B cell (primary cell): ENCODE results near the gene CD44. TPM values are rescaled to one million over a fixed set of nuclear protein-coding genes. Genes with fewer than 3 reads are reported as not detected.

Experiments
- ATAC-seq: fragments of 200-7000 bp; cut with Tn5 transposase; one replicate; pipeline ENCODE4 v1.10.0; 2021; ENCODE audit warnings: low read depth, mild to moderate bottlenecking, moderate number of reproducible peaks, moderate library complexity
- CTCF ChIA-PET: fragments of 350-600 bp; sonication (Branson Sonifier 250); formaldehyde crosslinking; loops from one replicate; lab custom pipeline; 2021; ENCODE audit warnings: antibody characterized with exemption, inconsistent platforms; lab: Charles Lee
- POLR2A ChIA-PET: fragments of 350-600 bp; sonication (Branson Sonifier 250); formaldehyde crosslinking; loops from one replicate; lab custom pipeline; 2021; ENCODE audit warnings: antibody characterized with exemption; lab: Charles Lee
- DNase-seq: peaks from one replicate; pipeline ENCODE4 v3.0.0; 2013
- H2AFZ ChIP-seq: 2 replicates; pipeline ENCODE4 v1.6.1; 2012; ENCODE audit warnings: mild to moderate bottlenecking, low read depth, low read length; ENCODE audit not compliant: insufficient read depth, poor library complexity, severe bottlenecking
- H3K27ac ChIP-seq, 2 donors: 1 replicate in 1 of 2; 2 replicates in 1 of 2; pipeline ENCODE4 v1.5.1; 2012 to 2013; ENCODE audit warnings: low read length in 2 of 2, mild to moderate bottlenecking in 2 of 2, moderate library complexity in 1 of 2
- H3K27me3 ChIP-seq, 4 experiments: fragments of 200-600 bp in 1 of 4; sonication (generic) in 1 of 4; replicated peaks in 1 of 4; 1 replicate in 2 of 4; 2 replicates in 2 of 4; pipeline versions ENCODE4 v1.6.1 to v1.7.0; 2013 to 2016; ENCODE audit warnings: low read length in 3 of 4, mild to moderate bottlenecking in 2 of 4, mixed read lengths in 1 of 4, moderate library complexity in 1 of 4; ENCODE audit not compliant: insufficient read depth in 4 of 4, control insufficient read depth in 3 of 4; ENCODE audit errors: control extremely low read depth in 1 of 4
- H3K36me3 ChIP-seq, 2 experiments: replicated peaks in 1 of 2; 1 replicate in 1 of 2; 2 replicates in 1 of 2; pipeline versions ENCODE4 v1.6.1 to v1.7.1; 2013; ENCODE audit warnings: low read length in 1 of 2; ENCODE audit not compliant: insufficient read depth in 2 of 2, control insufficient read depth in 1 of 2; ENCODE audit errors: control extremely low read depth in 1 of 2, extremely low read depth in 1 of 2
- H3K4me1 ChIP-seq, 2 donors: fragments of 200-600 bp in 1 of 2; sonication (generic) in 1 of 2; 1 replicate in 1 of 2; 2 replicates in 1 of 2; pipeline versions ENCODE4 v1.5.1 to v1.6.1; 2013 to 2017; ENCODE audit warnings: low read length in 2 of 2; ENCODE audit not compliant: control insufficient read depth in 2 of 2, insufficient read depth in 2 of 2
- H3K4me2 ChIP-seq: replicated peaks from 2 replicates; pipeline ENCODE3; 2012; ENCODE audit warnings: mild to moderate bottlenecking, low read depth, low read length; ENCODE audit not compliant: poor library complexity, severe bottlenecking
- H3K4me3 ChIP-seq, 5 experiments: fragments of 200-600 bp in 1 of 5; sonication (generic) in 1 of 5; 1 replicate in 3 of 5; 2 replicates in 2 of 5; pipeline versions ENCODE4 v1.5.1 to v1.7.0; 2011 to 2016; ENCODE audit warnings: low read length in 4 of 5, mild to moderate bottlenecking in 4 of 5, low read depth in 2 of 5, control low read depth in 1 of 5, moderate library complexity in 1 of 5; ENCODE audit not compliant: insufficient read depth in 1 of 5; ENCODE audit errors: control extremely low read depth in 1 of 5, extremely low read depth in 1 of 5
- H3K79me2 ChIP-seq: fragments of 200-600 bp; sonication (generic); one replicate; pipeline ENCODE4 v1.6.0; 2016; ENCODE audit warnings: low read length; ENCODE audit not compliant: control insufficient read depth, insufficient read depth
- H3K9ac ChIP-seq: fragments of 200-600 bp; sonication (generic); 2 replicates; pipeline ENCODE4 v1.6.1; 2017; ENCODE audit warnings: mild to moderate bottlenecking, low read length, moderate library complexity
- H3K9me3 ChIP-seq, 3 donors: one replicate each; pipeline versions ENCODE4 v1.6.1 to v1.7.1; 2013; ENCODE audit warnings: low read length in 2 of 3; ENCODE audit not compliant: control insufficient read depth in 2 of 3, insufficient read depth in 1 of 3; ENCODE audit errors: control extremely low read depth in 1 of 3
- H4K20me1 ChIP-seq: 2 replicates; pipeline ENCODE4 v1.6.0; 2012; ENCODE audit warnings: mild to moderate bottlenecking, low read length; ENCODE audit not compliant: insufficient read depth, control insufficient read depth, poor library complexity, severe bottlenecking
- H3K27ac Mint-ChIP-seq: one replicate; pipeline ENCODE4 v1.8.0; 2021; ENCODE audit warnings: mixed read lengths
- H3K27me3 Mint-ChIP-seq: one replicate; pipeline ENCODE4 v1.8.0; 2021; ENCODE audit warnings: mixed read lengths
- H3K4me1 Mint-ChIP-seq: one replicate; pipeline ENCODE4 v1.8.0; 2021; ENCODE audit warnings: mixed read lengths
- H3K4me3 Mint-ChIP-seq: one replicate; pipeline ENCODE4 v1.8.0; 2021; ENCODE audit warnings: mixed read lengths
- H3K9me3 Mint-ChIP-seq: one replicate; pipeline ENCODE4 v1.8.0; 2022; ENCODE audit warnings: mixed read lengths; ENCODE audit not compliant: insufficient read depth
- CTCF ChIP-seq: fragments of 200-600 bp; IDR thresholded peaks from one replicate; pipeline ENCODE4 v1.8.0; 2022; ENCODE audit warnings: antibody characterized with exemption, mild to moderate bottlenecking
- EZH2 ChIP-seq: IDR thresholded peaks from 2 replicates; pipeline ENCODE4 v1.6.1; 2012; ENCODE audit warnings: borderline replicate concordance, low read depth, mild to moderate bottlenecking, moderate library complexity, low read length; ENCODE audit not compliant: insufficient read depth, poor library complexity, severe bottlenecking
- WGBS: methylation state at CpG from one replicate; pipeline ENCODE4 v1.1.5; 2013; ENCODE audit warnings: missing lambda C conversion rate; ENCODE audit not compliant: insufficient coverage; 5-methylcytosine and 5-hydroxymethylcytosine counted together
- intact Hi-C: fragments of 100-400 bp; cut with micrococcal nuclease; formaldehyde crosslinking; loops from one replicate; pipeline ENCODE4 v1.10.0; 2022
- polyA plus RNA-seq: library from polyadenylated mRNA; depleted of rRNA; stranded (reverse); fragments of >200 nt; gene quantifications from 2 replicates; pipeline ENCODE4 v1.2.3, GENCODE V29; 2012
- total RNA-seq, 2 donors: library from RNA; stranded (reverse); fragments of 120-200 nt in 1 of 2; gene quantifications; 1 replicate in 1 of 2; 2 replicates in 1 of 2; pipeline versions ENCODE4 v1.2.3 to v1.2.4, GENCODE V29; 2013 to 2022

CD44 gene
- total and polyA plus RNA-seq, 2 donors (not counting 1 experiment from before 2014, with no cell fraction given) = 261 to 896 TPM

GRCh38 chr11:35262056-35262455, 123.1 kb downstream of the CD44 start:
- no peak for TF ChIP-seq EZH2
- POLR2A ChIA-PET = no interaction called here

GRCh38 chr11:35262735-35263134, 123.8 kb downstream of the CD44 start:
- Mint-ChIP-seq H3K27me3 (no peaks in the 10 kb centered on the region), H3K9me3 (no peaks in the 10 kb centered on the region), H3K4me3 (no peak overlapping the region), H3K4me1 (peaks cover 10% of the 10 kb centered on the region), H3K27ac (no peak overlapping the region)
- no peaks in the 10 kb centered on the region for H3K79me2 ChIP-seq
- peaks cover under 1 to 2% of the 10 kb centered on the region in 2 donors for H3K4me1 ChIP-seq
- no peak for DNase-seq
- no peak overlapping the region for H2AFZ ChIP-seq
- ATAC-seq = no peak
- H3K36me3 ChIP-seq = no peaks in the 10 kb centered on the region
- no peak overlapping the region for H3K9ac ChIP-seq
- no peak overlapping the region for H3K4me3 ChIP-seq
- ChIA-PET POLR2A (no interaction called here), CTCF (no interaction called here)
- intact Hi-C loops = loop anchor here (5.0 kb wide), 1 partner anchor 130 kb away; no protein-coding TSS in a partner anchor
- no peak overlapping the region for H3K4me2 ChIP-seq
- no peaks in the 10 kb centered on the region for H4K20me1 ChIP-seq
- H3K27ac ChIP-seq = no peak overlapping the region
- TF ChIP-seq EZH2 = no peak
- no peak for TF ChIP-seq CTCF
- no peaks in the 10 kb centered on the region for H3K27me3 ChIP-seq
- H3K9me3 ChIP-seq = no peaks in the 10 kb centered on the region

More at GRCh38 chr11:35262056-35262455, 123.1 kb downstream of the CD44 start:
- intact Hi-C loops = loop anchor here (5.0 kb wide), 1 partner anchor 130 kb away; no protein-coding TSS in a partner anchor
- Mint-ChIP-seq H3K27me3 (no peaks in the 10 kb centered on the region), H3K4me1 (peaks cover 17% of the 10 kb centered on the region), H3K4me3 (no peak overlapping the region), H3K27ac (no peak overlapping the region), H3K9me3 (no peaks in the 10 kb centered on the region)
- no peak overlapping the region for H3K27ac ChIP-seq
- DNase-seq (no peak), ATAC-seq (no peak)
- no peaks in the 10 kb centered on the region for H4K20me1 ChIP-seq
- H3K4me2 ChIP-seq = no peak overlapping the region
- H3K4me1 ChIP-seq = peaks cover 7 to 9% of the 10 kb centered on the region in 2 donors
- H3K36me3 ChIP-seq = no peaks in the 10 kb centered on the region
- WGBS = 92% methylated on average over 2 of the region's 3 CpGs
- no peak overlapping the region for H3K4me3 ChIP-seq
- no peak overlapping the region for H2AFZ ChIP-seq
- no peaks in the 10 kb centered on the region for H3K27me3 ChIP-seq
- CTCF ChIA-PET = no interaction called here
- H3K9me3 ChIP-seq = no peaks in the 10 kb centered on the region
- H3K9ac ChIP-seq = no peak overlapping the region
- no peaks in the 10 kb centered on the region for H3K79me2 ChIP-seq
